Osteocyte (in vitro differentiated cells): ENCODE measurements around the gene ACER3. TPM values are rescaled to one million over a fixed set of nuclear protein-coding genes. Genes with fewer than 3 reads are reported as not detected.

Experiments used
- DNase-seq: peaks from one replicate; pipeline ENCODE4 v3.0.0; 2021; ENCODE audit warnings: mixed read lengths; ENCODE audit not compliant: unreplicated experiment; ENCODE audit errors: extremely low spot score
- H3K27ac Mint-ChIP-seq: one replicate; pipeline ENCODE4 v1.8.0; 2021; ENCODE audit warnings: mild to moderate bottlenecking, mixed read lengths; ENCODE audit not compliant: unreplicated experiment
- H3K27me3 Mint-ChIP-seq: one replicate; pipeline ENCODE4 v1.8.0; 2021; ENCODE audit warnings: mixed read lengths; ENCODE audit not compliant: unreplicated experiment
- H3K36me3 Mint-ChIP-seq: one replicate; pipeline ENCODE4 v1.8.0; 2021; ENCODE audit warnings: mixed read lengths; ENCODE audit not compliant: unreplicated experiment
- H3K4me1 Mint-ChIP-seq: one replicate; pipeline ENCODE4 v1.8.0; 2021; ENCODE audit warnings: mixed read lengths; ENCODE audit not compliant: unreplicated experiment
- H3K4me3 Mint-ChIP-seq: one replicate; pipeline ENCODE4 v1.8.0; 2021; ENCODE audit warnings: mild to moderate bottlenecking, moderate library complexity, mixed read lengths; ENCODE audit not compliant: unreplicated experiment
- H3K9me3 Mint-ChIP-seq: one replicate; pipeline ENCODE4 v1.8.0; 2021; ENCODE audit warnings: mixed read lengths; ENCODE audit not compliant: unreplicated experiment
- total RNA-seq: library from RNA; stranded (reverse); gene quantifications from 2 replicates; pipeline ENCODE4 v1.2.1, GENCODE V29; 2021
- TF ChIP-seq, protein P1 (sequence below): fragments of 200-600 bp; sonication (generic); IDR thresholded peaks from 2 replicates; pipeline ENCODE4 v1.5.0; 2021; ENCODE audit warnings: antibody characterized with exemption, mild to moderate bottlenecking, moderate library complexity

ACER3 gene
- total RNA-seq, 1 donor from 2014 or later = 17.4 TPM

DNA sequence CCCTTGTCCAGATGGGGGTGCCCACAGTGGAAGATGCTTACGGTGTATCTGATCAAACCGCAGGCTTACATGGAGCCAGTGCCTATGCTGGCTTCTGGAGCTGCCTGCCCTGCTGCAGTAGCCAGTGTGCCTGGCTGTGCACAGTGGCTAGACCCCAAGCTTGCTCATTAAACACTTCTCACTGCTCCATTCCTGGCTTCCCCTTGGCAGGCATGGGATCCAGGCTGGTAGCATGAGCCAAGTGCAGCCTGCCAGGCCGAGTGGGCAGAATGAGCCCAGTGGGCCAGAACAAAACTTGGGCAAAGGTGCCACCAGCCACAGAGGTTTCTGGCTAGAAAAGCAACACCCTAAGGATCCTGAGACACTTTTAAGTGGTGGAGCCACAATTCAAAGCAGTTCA, 118.1 kb downstream of the ACER3 start:
- TF ChIP-seq, protein P1, sequence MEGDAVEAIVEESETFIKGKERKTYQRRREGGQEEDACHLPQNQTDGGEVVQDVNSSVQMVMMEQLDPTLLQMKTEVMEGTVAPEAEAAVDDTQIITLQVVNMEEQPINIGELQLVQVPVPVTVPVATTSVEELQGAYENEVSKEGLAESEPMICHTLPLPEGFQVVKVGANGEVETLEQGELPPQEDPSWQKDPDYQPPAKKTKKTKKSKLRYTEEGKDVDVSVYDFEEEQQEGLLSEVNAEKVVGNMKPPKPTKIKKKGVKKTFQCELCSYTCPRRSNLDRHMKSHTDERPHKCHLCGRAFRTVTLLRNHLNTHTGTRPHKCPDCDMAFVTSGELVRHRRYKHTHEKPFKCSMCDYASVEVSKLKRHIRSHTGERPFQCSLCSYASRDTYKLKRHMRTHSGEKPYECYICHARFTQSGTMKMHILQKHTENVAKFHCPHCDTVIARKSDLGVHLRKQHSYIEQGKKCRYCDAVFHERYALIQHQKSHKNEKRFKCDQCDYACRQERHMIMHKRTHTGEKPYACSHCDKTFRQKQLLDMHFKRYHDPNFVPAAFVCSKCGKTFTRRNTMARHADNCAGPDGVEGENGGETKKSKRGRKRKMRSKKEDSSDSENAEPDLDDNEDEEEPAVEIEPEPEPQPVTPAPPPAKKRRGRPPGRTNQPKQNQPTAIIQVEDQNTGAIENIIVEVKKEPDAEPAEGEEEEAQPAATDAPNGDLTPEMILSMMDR = no peak
- Mint-ChIP-seq H3K36me3 (no peaks in the 10 kb centered on the region), H3K27ac (no peak overlapping the region), H3K9me3 (no peaks in the 10 kb centered on the region), H3K4me3 (no peak overlapping the region), H3K27me3 (no peaks in the 10 kb centered on the region), H3K4me1 (no peaks in the 10 kb centered on the region)
- DNase-seq = no peak

DNA sequence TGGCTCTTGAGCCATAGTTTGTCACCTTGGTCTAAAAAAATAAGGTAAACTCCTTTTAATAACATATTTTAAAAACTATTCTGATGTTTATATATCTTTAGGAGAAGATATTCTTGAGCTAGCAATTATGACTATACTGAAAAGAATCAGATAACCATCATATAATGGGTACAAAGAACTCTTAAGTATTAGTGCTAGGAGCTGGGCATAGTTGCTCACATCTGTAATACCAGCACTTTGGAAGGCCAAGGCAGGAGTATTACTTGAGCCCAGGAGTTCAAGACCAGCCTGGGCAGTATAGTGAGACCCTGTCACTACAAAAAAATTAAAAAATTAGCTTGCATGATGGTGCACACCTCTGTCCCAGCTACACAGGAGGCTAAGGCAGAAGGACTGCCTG, 119.5 kb downstream of the ACER3 start:
- Mint-ChIP-seq H3K27ac (no peak overlapping the region), H3K36me3 (no peaks in the 10 kb centered on the region), H3K9me3 (no peaks in the 10 kb centered on the region), H3K27me3 (no peaks in the 10 kb centered on the region), H3K4me1 (no peaks in the 10 kb centered on the region), H3K4me3 (no peak overlapping the region)
- TF ChIP-seq, protein P1 = no peak
- no peak for DNase-seq

DNA sequence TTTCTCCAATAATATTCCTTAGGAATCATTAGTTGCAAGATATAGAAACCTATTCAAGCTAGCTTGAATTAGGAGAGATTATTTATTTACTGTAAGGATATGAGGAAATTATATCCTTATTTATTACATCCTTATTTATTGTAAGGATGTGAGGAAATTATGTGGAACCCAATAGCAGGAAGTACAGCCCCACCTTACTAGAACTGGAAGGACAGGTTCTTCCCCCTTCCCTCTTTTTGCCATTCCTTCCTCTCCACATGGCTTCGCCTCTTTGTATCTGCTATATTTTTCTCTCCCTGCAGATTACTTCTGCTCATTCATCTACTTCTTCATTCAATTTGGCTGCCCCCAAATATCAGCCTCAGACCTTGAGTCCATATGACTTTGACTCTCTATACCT, 124.0 kb downstream of the ACER3 start:
- no peaks in the 10 kb centered on the region for H3K4me1 Mint-ChIP-seq
- H3K9me3 Mint-ChIP-seq = no peaks in the 10 kb centered on the region
- H3K27ac Mint-ChIP-seq = no peak overlapping the region
- H3K4me3 Mint-ChIP-seq = no peak overlapping the region
- no peak for DNase-seq
- TF ChIP-seq, protein P1 = no peak
- no peaks in the 10 kb centered on the region for H3K27me3 Mint-ChIP-seq
- no peaks in the 10 kb centered on the region for H3K36me3 Mint-ChIP-seq

DNA sequence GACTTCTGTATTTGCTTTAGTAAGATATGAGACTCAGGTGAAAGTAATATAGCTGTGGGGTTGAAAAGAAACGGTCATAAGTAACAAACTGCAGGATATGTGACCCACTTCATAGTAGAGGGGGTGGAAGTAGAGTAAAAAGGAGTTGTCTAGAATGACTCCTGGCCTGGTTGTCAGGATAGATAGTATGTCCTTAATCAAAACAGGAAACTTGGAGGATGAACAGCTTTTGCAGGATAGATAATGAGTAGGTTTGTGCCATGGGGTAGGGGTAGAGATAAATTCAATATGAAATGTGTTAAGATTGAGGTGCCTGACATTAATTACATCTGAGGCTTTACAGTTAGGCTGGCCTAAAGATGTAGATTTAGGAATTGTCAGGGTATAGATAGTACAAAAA, 126.5 kb downstream of the ACER3 start:
- H3K4me1 Mint-ChIP-seq = no peaks in the 10 kb centered on the region
- H3K9me3 Mint-ChIP-seq = no peaks in the 10 kb centered on the region
- H3K27ac Mint-ChIP-seq = no peak overlapping the region
- no peak overlapping the region for H3K4me3 Mint-ChIP-seq
- no peaks in the 10 kb centered on the region for H3K27me3 Mint-ChIP-seq
- TF ChIP-seq, protein P1 = no peak
- H3K36me3 Mint-ChIP-seq = no peaks in the 10 kb centered on the region
- DNase-seq = no peak

DNA sequence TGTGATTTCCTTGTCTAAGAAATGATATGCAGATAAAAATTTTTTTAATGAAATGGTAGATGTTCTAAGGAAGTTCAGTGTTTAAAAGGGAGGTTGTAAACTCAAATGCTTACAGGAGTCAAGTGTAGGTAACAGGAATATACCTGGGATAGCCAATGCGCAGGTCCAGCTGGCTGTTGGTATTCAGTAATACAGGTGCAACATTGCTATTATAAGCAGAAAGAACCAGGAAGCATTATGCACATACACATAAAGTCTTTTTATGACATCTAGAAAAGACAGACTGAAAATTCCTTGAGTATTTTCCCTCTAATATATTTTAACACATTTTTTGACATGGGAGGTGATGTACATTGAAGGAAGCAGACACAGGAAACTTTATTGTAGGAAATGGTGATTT, 129.9 kb downstream of the ACER3 start:
- DNase-seq = no peak
- TF ChIP-seq, protein P1 = no peak
- H3K4me3 Mint-ChIP-seq = no peak overlapping the region
- no peaks in the 10 kb centered on the region for H3K9me3 Mint-ChIP-seq
- no peak overlapping the region for H3K27ac Mint-ChIP-seq
- H3K4me1 Mint-ChIP-seq = no peaks in the 10 kb centered on the region
- H3K27me3 Mint-ChIP-seq = no peaks in the 10 kb centered on the region
- peaks cover 2% of the 10 kb centered on the region for H3K36me3 Mint-ChIP-seq
